Pancreas (tissue), 10 donors: ENCODE results near the gene PCDHA1. TPM values are rescaled to one million over a fixed set of nuclear protein-coding genes. Genes with fewer than 3 reads are reported as not detected.
"Not testable (repeated sequence)": the region's sequence is repeated elsewhere in the genome, so short reads cannot be mapped to it uniquely, and the experiment has no call there.

Experiments used
- ATAC-seq, 4 donors: fragments of 200-7000 bp; cut with Tn5 transposase; one replicate each; pipeline versions ENCODE4 v1.8.0 to v1.9.1; 2020; ENCODE audit warnings: mild to moderate bottlenecking in 4 of 4, moderate library complexity in 4 of 4
- DNase-seq, 6 donors: peaks; one replicate each; pipeline ENCODE4 v3.0.0-alpha.2; 2020
- FAIRE-seq: peaks from 2 replicates; lab custom pipeline; 2012; peaks lifted over from hg19 to GRCh38; lab: Jason Lieb, UNC
- H3K27ac ChIP-seq, 4 donors: fragments of 200-600 bp; sonication (generic); 1 replicate in 3 of 4; 2 replicates in 1 of 4; pipeline versions ENCODE4 v1.5.0 to v1.8.0; 2020
- H3K27me3 ChIP-seq, 4 donors: fragments of 200-600 bp; one replicate each; pipeline ENCODE4 v1.8.0; 2021
- H3K36me3 ChIP-seq, 3 donors: fragments of 200-600 bp; sonication (generic) in 1 of 3; one replicate each; pipeline versions ENCODE4 v1.5.0 to v1.8.0; 2020 to 2021
- H3K4me1 ChIP-seq, 3 donors: fragments of 200-600 bp; one replicate each; pipeline ENCODE4 v1.8.0; 2021
- H3K4me3 ChIP-seq, 4 donors: fragments of 200-600 bp; sonication (generic) in 2 of 4; one replicate each; pipeline versions ENCODE4 v1.5.0 to v1.8.0; 2020 to 2021
- H3K9me3 ChIP-seq, 4 donors: fragments of 200-600 bp; one replicate each; pipeline ENCODE4 v1.8.0; 2021
- CTCF ChIP-seq, 4 donors: fragments of 200-600 bp; sonication (generic) in 3 of 4; IDR thresholded peaks; one replicate each; pipeline versions ENCODE4 v1.5.0 to v1.8.0; 2021; ENCODE audit warnings: antibody characterized with exemption in 4 of 4
- WGBS, 2 donors: extraction: QIAGEN DNeasy Blood & Tissue Kit; methylation state at CpG; one replicate each; pipeline ENCODE4 v1.1.7; 2013; 5-methylcytosine and 5-hydroxymethylcytosine counted together
- intact Hi-C, 3 donors: fragments of 100-400 bp; cut with DNase I; formaldehyde crosslinking; loops; one replicate each; pipeline versions ENCODE4 v1.11.1 to v1.14.2; 2022
- polyA plus RNA-seq, 2 donors: library from polyadenylated mRNA; stranded (reverse); fragments of 200-250 nt; gene quantifications; one replicate each; pipeline ENCODE4 v1.2.3, GENCODE V29; 2013
- total RNA-seq, 6 donors: library from RNA; stranded (reverse); fragmentation: NEBNext Ultra II Directional in 4 of 6; extraction: Animal tissue kit (Norgen Biotek cat#: 25700) in 4 of 6; gene quantifications; one replicate each; pipeline versions ENCODE4 v1.2.1 to v1.2.4, GENCODE V29; 2021 to 2023
- donor health status: healthy with polysubstance abuse.
- donor health status: DM: no; HTN: no; CAD: no; lungs with moderate emphysema.
- donor health status: DM: no; HTN: no; CAD: no.
- donor health status: control.
- donor health status: control.
- donor health status: Bipolar disorder and iron deficiency.
- donor health status: DM: yes; HTN: yes; CAD: no.
- donor health status: DM: no; HTN: no; CAD: no.
- donor health status: DM: no; HTN: no; CAD: no.
- donor health status: DM: yes; HTN: yes; CAD: no.

PCDHA1 gene
- total and polyA plus RNA-seq, 8 donors: 0.03 to 0.47 (median 0.09) TPM; not detected in 2

- Histone ChIP-seq H3K27me3 (no peaks in the 10 kb centered on the region), H3K4me3 (no peak overlapping the region), H3K27ac (no peak overlapping the region), H3K4me1 (no peaks in the 10 kb centered on the region), H3K36me3 (no peaks in the 10 kb centered on the region), H3K9me3 (peaks cover 0 to 6% (median 0%) of the 10 kb centered on the region in 4 donors)
- no peak for FAIRE-seq
- TF ChIP-seq CTCF (IDR thresholded peaks at IDR 0.05): no peak
- intact Hi-C loops: no loop called here
- ATAC-seq: no peak
- DNase-seq: no peak
- WGBS, 2 donors: 76 to 78% methylated on average over 2 of the region's 2 CpGs
Measured at GRCh38 chr5:140764177-140764973, 21.6 kb upstream of the PCDHA1 start.

GRCh38 chr5:140767444-140767843 lies 18.5 kb upstream of the PCDHA1 start:
- intact Hi-C loops: no loop called here
- H3K4me1 ChIP-seq: no peaks in the 10 kb centered on the region
- WGBS, 2 donors: 71 to 77% methylated on average over 4 of the region's 4 CpGs
- no peaks in the 10 kb centered on the region for H3K27me3 ChIP-seq
- H3K4me3 ChIP-seq: no peak overlapping the region
- no peak for DNase-seq
- no peak for ATAC-seq
- FAIRE-seq: no peak
- peaks cover 0 to 10% (median 1%) of the 10 kb centered on the region in 4 donors for H3K9me3 ChIP-seq
- TF ChIP-seq CTCF (IDR thresholded peaks at IDR 0.05): no peak
- H3K36me3 ChIP-seq: no peaks in the 10 kb centered on the region
- no peak overlapping the region for H3K27ac ChIP-seq

- no peaks in the 10 kb centered on the region for H3K36me3 ChIP-seq
- intact Hi-C loops: no loop called here
- H3K4me3 ChIP-seq: no peak overlapping the region
- no peak for DNase-seq
- peaks cover 0 to 6% (median 0%) of the 10 kb centered on the region in 4 donors for H3K27me3 ChIP-seq
- TF ChIP-seq CTCF (IDR thresholded peaks at IDR 0.05): no peak
- peaks cover 0 to 4% (median 0%) of the 10 kb centered on the region in 4 donors for H3K9me3 ChIP-seq
- no peak for FAIRE-seq
- no peaks in the 10 kb centered on the region for H3K4me1 ChIP-seq
- H3K27ac ChIP-seq: no peak overlapping the region
- 65 to 92% methylated on average over 1 of the region's 1 CpG for WGBS, 2 donors
- no peak for ATAC-seq
Measured at GRCh38 chr5:140780512-140780911, 5.4 kb upstream of the PCDHA1 start.

- H3K4me1 ChIP-seq, H3K4me3 ChIP-seq, ATAC-seq, intact Hi-C loops, H3K9me3 ChIP-seq, H3K27me3 ChIP-seq, H3K27ac ChIP-seq, H3K36me3 ChIP-seq, DNase-seq, FAIRE-seq: not testable (repeated sequence)
- 23 to 30% methylated on average over 44 of the region's 44 CpGs for WGBS, 2 donors
Measured at GRCh38 chr5:140787422-140787821, 1.5 kb downstream of the PCDHA1 start.

GRCh38 chr5:140787849-140788504 lies 2.0 kb downstream of the PCDHA1 start:
- H3K27ac ChIP-seq, H3K36me3 ChIP-seq, H3K27me3 ChIP-seq, H3K4me1 ChIP-seq, H3K9me3 ChIP-seq, H3K4me3 ChIP-seq, FAIRE-seq, ATAC-seq, intact Hi-C loops: not testable (repeated sequence)
- WGBS, 2 donors: 25 to 28% methylated on average over 70 of the region's 70 CpGs
- DNase-seq: peak in 1 of 6 donors; percentile 43
